Stimulated activated CD8-positive, alpha-beta memory T cell treated with anti-CD3 and anti-CD28 coated beads, Interleukin-4, amount 100 ng/mL, for 1 hour (primary cell): ENCODE measurements around the gene ZNF473.
"Not testable (repeated sequence)": the region's sequence is repeated elsewhere in the genome, so short reads cannot be mapped to it uniquely, and the experiment has no call there.

Experiments used
- DNase-seq, 2 donors: peaks; one replicate each; pipeline ENCODE4 v3.0.0-alpha.2; 2020; ENCODE audit warnings: low read depth in 2 of 2, low spot score in 1 of 2

Gene ZNF473

GRCh38 chr19:50047671-50048070 lies 21.9 kb downstream of the ZNF473 start:
- no peak for DNase-seq

DNA sequence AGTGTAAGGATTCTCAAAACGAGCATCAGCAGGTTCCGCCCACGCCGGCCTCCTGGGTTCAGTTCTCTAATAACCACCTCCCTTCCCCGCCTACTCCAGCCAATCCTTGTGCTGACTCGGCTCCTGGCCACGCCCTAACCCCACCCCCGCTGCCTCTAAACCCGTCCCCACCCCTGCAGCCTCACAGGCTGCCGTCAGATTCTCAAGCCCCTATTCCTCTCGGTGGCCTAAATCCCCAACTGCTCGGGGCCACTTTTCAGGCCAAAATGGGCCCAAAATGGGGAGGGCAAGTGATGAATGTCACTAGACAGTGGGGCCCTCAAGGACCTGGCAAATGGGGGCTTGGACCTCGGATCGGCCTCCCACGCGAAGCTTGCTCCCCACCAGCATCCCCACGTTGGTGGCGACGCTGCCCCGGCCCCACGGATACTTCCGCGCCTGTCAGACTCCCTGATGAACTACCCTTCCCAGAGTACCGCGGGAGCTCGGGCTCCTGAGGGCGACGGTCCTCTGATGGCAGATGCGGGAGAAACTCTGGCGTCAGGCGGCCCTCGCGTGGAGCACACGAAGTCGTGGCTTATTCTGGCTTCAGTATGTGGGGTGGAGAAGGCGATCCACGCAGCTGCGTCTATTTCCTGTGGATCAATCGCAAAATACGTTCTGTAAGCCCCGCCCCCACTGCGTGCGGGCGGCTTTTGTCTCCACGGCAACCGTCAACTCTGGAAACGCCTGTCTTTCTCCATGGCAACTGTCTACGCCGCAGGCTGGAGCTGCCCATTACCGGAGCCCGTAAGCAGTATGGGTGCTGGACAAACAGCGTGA lies 24.8 kb downstream of the ZNF473 start:
- DNase-seq, result peak; percentile 49 to 58

- not testable (repeated sequence) for DNase-seq
Measured at GRCh38 chr19:50051228-50051895, 25.6 kb downstream of the ZNF473 start.

DNA sequence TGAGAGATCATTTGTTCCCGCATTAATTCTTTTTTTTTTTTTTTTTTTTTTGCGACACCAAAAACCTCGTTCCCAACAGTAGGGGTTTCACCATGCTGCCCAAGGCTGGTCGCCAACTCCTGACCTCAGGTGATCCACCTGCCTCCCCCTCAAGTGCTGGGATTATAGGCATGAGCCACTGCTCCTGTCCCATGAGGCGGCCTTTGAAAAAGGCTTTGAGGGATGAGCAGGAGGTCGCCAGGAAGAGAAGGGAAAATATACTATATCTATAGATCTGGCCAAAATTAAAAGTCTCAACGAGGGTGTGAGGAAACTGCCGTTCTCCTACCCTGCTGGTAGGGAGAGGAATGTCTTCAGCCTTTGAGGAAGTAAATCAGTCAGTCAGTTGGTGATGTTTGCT lies 26.2 kb downstream of the ZNF473 start:
- DNase-seq, result no peak

GRCh38 chr19:50053119-50053518 lies 27.3 kb downstream of the ZNF473 start:
- DNase-seq, result no peak

GRCh38 chr19:50058425-50058824 lies 32.6 kb downstream of the ZNF473 start:
- DNase-seq, result no peak

DNA sequence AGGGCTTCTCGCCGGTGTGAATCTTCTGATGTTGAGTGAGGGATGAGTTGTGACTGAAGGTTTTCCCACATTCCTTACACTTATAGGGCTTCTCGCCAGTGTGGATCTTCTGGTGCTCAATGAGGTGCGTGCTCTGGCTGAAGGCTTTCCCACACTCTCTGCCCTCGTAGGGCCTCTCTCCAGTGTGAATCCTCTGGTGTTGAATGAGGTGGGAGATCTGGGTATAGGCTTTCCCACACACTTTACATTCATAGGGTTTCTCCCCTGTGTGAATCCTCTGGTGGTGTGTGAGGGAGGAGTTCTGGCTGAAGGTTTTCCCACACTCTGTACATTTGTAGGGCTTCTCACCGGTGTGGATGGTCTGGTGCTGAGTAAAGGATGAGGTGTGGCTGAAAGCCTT lies 33.2 kb downstream of the ZNF473 start:
- no peak for DNase-seq

DNA sequence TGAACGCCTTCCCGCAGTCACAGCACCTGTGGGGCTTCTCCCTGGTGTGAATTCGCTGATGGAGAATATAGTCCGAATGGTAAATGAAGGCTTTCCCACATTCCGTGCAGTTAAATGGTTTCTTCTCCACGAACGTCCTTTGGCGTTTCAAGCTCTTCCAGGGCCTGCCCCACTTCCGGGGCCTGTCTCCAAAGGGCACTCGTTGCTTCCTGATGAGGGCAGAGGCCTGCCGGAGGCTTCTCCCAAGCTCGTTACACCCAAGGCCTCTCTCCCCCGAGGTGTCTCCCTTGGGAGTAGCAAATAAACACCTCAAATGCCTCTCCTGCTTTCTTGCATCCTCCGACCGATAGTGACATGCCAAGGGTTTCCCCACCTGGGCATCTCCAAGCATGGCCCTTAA lies 34.3 kb downstream of the ZNF473 start:
- DNase-seq, result no peak

DNA sequence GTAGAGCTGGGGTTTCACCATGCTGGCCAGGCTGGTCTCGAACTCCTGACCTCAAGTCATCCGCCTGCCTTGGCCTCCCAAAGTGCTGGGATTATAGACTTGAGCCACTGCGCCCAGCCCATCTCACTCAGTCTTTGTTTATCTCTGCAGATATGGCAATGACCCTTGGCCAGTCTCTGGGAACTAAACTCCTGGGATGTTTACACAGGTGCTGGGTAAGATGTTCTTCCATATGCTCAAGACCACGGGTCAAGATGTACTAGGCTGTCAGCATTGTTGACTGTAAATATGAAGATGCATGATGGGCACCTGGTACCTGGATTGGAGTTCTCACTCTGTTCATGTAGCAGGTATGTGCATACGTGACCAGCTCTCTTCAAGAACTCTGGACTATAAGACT lies 35.8 kb downstream of the ZNF473 start:
- DNase-seq, result no peak

- DNase-seq, result no peak
Measured at GRCh38 chr19:50065938-50066337, 40.1 kb downstream of the ZNF473 start.

DNA sequence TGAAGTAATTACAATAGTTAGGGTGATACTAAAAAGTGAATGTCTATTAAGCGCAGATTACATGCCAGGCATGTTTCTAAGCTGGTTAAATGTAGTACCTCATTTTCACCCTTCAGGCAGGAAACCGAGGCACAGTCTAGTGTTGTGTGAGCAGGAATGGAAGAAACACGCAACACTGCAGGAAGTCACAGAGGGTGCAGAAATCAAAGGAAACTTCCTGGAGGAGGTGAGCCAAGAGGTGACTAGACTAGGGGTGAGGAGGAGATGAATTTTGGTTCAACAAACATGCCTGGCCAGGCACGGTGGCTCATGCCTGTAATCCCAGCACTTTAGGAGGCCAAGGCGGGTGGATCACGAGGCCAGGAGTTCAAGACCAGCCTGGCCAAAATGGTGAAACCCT lies 41.8 kb downstream of the ZNF473 start:
- no peak for DNase-seq

DNA sequence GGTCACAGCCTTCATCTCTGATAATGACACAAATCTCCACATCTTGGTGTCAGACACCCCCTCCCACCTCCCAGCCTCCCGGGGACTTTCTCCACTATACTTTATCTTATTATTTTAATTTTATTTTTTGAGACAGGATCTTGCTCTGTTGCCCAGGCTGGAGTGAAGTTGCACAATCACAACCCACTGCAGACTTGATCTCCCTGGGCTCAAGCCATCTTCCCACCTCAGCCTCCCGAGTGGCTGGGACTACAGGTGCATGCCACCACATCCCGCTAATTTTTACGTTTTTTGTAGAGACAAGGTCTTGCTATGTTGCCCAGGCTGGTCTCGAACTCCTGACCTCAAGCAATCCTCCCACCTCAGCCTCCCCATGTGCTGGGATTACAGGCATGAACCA lies 42.6 kb downstream of the ZNF473 start:
- DNase-seq, result not testable (repeated sequence)

DNA sequence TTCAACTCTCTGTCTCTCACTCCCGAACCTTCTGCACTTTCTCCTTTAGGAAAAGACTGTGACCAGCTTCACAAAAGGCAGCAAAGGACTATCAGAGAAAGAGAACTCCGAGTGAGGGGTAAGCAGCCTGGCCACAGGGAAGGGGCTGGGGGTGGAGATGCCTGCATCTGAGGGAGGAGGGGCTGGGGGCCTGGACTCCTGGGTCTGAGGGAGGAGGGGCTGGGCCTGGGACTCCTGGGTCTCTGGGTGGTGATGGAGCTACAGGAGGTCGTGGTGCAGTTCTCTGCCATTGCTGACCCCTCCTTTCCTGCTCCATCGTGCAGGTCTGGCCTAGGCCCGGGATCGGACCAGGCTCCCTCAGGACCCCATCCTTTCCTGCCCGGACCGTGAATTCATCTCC lies 49.3 kb downstream of the ZNF473 start:
- DNase-seq, result not testable (repeated sequence)

- not testable (repeated sequence) for DNase-seq
Measured at GRCh38 chr19:50075644-50076372, 50.0 kb downstream of the ZNF473 start.

GRCh38 chr19:50076581-50077355 lies 51.0 kb downstream of the ZNF473 start:
- DNase-seq, result not testable (repeated sequence)

GRCh38 chr19:50079014-50079413 lies 53.2 kb downstream of the ZNF473 start:
- not testable (repeated sequence) for DNase-seq

DNA sequence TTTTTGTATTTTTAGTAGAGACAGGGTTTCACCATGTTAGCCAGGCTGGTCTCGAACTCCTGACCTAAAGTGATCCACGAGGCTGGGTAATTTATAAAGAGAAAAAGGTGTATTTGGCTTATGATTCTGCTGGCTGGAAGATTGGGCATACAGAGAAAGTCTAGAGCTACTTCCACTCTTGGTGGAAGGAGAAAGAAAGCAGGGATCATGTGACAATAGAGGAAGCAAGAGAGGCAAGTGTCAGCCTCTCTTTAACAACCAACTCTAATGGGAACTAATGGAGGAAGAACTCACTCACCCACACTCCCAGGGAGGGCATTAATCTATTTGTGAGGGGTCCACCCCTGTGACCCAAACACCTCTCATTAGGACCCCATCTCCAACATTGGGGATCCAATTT lies 58.6 kb downstream of the ZNF473 start:
- DNase-seq, result not testable (repeated sequence)

GRCh38 chr19:50087153-50087552 lies 61.3 kb downstream of the ZNF473 start:
- DNase-seq, result not testable (repeated sequence)

- DNase-seq, result not testable (repeated sequence)
Measured at GRCh38 chr19:50090706-50091105, 64.9 kb downstream of the ZNF473 start.

- DNase-seq, result not testable (repeated sequence)
Measured at GRCh38 chr19:50091786-50092185, 66.0 kb downstream of the ZNF473 start.

DNA sequence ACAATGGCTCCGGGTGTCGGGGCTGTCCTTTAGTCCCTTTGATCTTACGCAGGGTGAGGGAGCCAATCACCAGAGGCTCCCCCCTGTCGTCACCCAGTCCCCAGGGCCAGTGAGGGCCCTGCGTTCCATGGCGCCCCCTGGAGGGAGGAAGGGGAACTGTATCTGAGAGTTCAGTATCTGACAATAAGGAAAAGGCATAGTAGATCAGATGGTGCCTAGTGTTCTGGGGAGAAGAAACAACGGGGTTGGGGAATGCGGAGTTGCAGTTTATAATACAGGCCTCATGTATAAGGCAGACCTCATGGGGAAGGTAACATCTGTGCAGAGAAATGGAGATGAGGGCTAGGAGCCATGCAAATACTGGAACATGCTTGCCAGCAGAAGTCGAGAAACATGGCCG lies 66.8 kb downstream of the ZNF473 start:
- not testable (repeated sequence) for DNase-seq
